WTC11 (cell line): ENCODE data around the gene ZNF750. TPM values are rescaled to one million over a fixed set of nuclear protein-coding genes. Genes with fewer than 3 reads are reported as not detected.

Experiments used
- ATAC-seq: fragments of 200-7000 bp; cut with Tn5 transposase; 2 replicates; pipeline ENCODE4 v1.10.0; 2021; ENCODE audit warnings: mild to moderate bottlenecking, moderate library complexity
- CTCF ChIA-PET: fragments of 300-600 bp; sonication (Branson Sonifier 250); formaldehyde crosslinking; loops from one replicate; lab custom pipeline; 2021; ENCODE audit warnings: antibody characterized with exemption; lab: Charles Lee
- POLR2A ChIA-PET: fragments of 350-600 bp; sonication (Branson Sonifier 250); formaldehyde crosslinking; loops from one replicate; lab custom pipeline; 2021; ENCODE audit warnings: antibody characterized with exemption; lab: Charles Lee
- DNase-seq: peaks from one replicate; pipeline ENCODE4 v3.0.0; 2021; ENCODE audit warnings: low spot score
- H3K27ac Mint-ChIP-seq: 2 replicates; pipeline ENCODE4 v1.8.0; 2021; ENCODE audit warnings: mixed read lengths
- H3K27me3 Mint-ChIP-seq: 2 replicates; pipeline ENCODE4 v1.8.0; 2021; ENCODE audit warnings: low read depth, mild to moderate bottlenecking, moderate library complexity, mixed read lengths
- H3K36me3 Mint-ChIP-seq: 2 replicates; pipeline ENCODE4 v1.8.0; 2021; ENCODE audit warnings: mixed read lengths
- H3K4me1 Mint-ChIP-seq: 2 replicates; pipeline ENCODE4 v1.8.0; 2022; ENCODE audit warnings: mixed read lengths
- H3K4me3 Mint-ChIP-seq: 2 replicates; pipeline ENCODE4 v1.8.0; 2021; ENCODE audit warnings: mild to moderate bottlenecking, moderate library complexity, mixed read lengths
- H3K9me3 Mint-ChIP-seq: 2 replicates; pipeline ENCODE4 v1.8.0; 2021; ENCODE audit warnings: mixed read lengths
- ATF1 ChIP-seq: sonication (generic); formaldehyde crosslinking; IDR thresholded peaks from 2 replicates; pipeline ENCODE4 v1.8.1; 2023; ENCODE audit warnings: mild to moderate bottlenecking, moderate library complexity, missing genetic modification reagents
- ESRRA ChIP-seq: sonication (generic); formaldehyde crosslinking; IDR thresholded peaks from 2 replicates; pipeline ENCODE4 v1.8.1; 2022; ENCODE audit warnings: mild to moderate bottlenecking, missing genetic modification reagents, borderline replicate concordance
- ETV6 ChIP-seq: sonication (generic); formaldehyde crosslinking; IDR thresholded peaks from 2 replicates; pipeline ENCODE4 v1.8.1; 2022; ENCODE audit warnings: mild to moderate bottlenecking, missing genetic modification reagents
- HMGA2 ChIP-seq: fragments of 250-450 bp; sonication (Bioruptor Pico); IDR thresholded peaks from 2 replicates; pipeline ENCODE4 v1.4.0; 2021; ENCODE audit warnings: mild to moderate bottlenecking, moderate library complexity
- JAZF1 ChIP-seq: fragments of 250-450 bp; sonication (Bioruptor Pico); IDR thresholded peaks from 2 replicates; pipeline ENCODE4 v1.9.0; 2021; ENCODE audit warnings: moderate library complexity, mild to moderate bottlenecking, inconsistent platforms
- JUN ChIP-seq: sonication (generic); formaldehyde crosslinking; IDR thresholded peaks from 2 replicates; pipeline ENCODE4 v1.8.0; 2023; ENCODE audit warnings: mild to moderate bottlenecking, missing genetic modification reagents
- KAT7 ChIP-seq: sonication (generic); formaldehyde crosslinking; IDR thresholded peaks from 2 replicates; pipeline ENCODE4 v1.8.1; 2023; ENCODE audit warnings: missing genetic modification reagents, mild to moderate bottlenecking, borderline replicate concordance
- NR2C2 ChIP-seq: sonication (generic); formaldehyde crosslinking; IDR thresholded peaks from 2 replicates; pipeline ENCODE4 v1.8.0; 2022; ENCODE audit warnings: mild to moderate bottlenecking, missing genetic modification reagents
- NR3C1 ChIP-seq: sonication (generic); formaldehyde crosslinking; conservative IDR thresholded peaks from 2 replicates; pipeline ENCODE4 v1.8.1; 2023; ENCODE audit warnings: low read depth, mild to moderate bottlenecking, missing genetic modification reagents
- SP1 ChIP-seq: sonication (generic); formaldehyde crosslinking; conservative IDR thresholded peaks from 2 replicates; pipeline ENCODE4 v1.8.1; 2022; ENCODE audit warnings: missing genetic modification reagents
- ZNF138 ChIP-seq: sonication (generic); formaldehyde crosslinking; conservative IDR thresholded peaks from 2 replicates; pipeline ENCODE4 v1.8.1; 2022; ENCODE audit warnings: mild to moderate bottlenecking, moderate library complexity, missing genetic modification reagents
- total RNA-seq: library from RNA; stranded (reverse); gene quantifications from 3 replicates; pipeline ENCODE4 v1.2.3, GENCODE V29; 2021
- TF ChIP-seq, protein P1 (sequence below): sonication (generic); formaldehyde crosslinking; IDR thresholded peaks from 2 replicates; pipeline ENCODE4 v1.8.1; 2023; ENCODE audit warnings: mild to moderate bottlenecking, missing genetic modification reagents, moderate library complexity
- TF ChIP-seq, protein P2 (sequence below): sonication (generic); formaldehyde crosslinking; IDR thresholded peaks from 2 replicates; pipeline ENCODE4 v1.8.1; 2023; ENCODE audit warnings: mild to moderate bottlenecking, missing genetic modification reagents, borderline replicate concordance
- TF ChIP-seq, protein P3 (sequence below): sonication (generic); formaldehyde crosslinking; IDR thresholded peaks from 2 replicates; pipeline ENCODE4 v1.8.1; 2023; ENCODE audit warnings: mild to moderate bottlenecking, missing genetic modification reagents
- TF ChIP-seq, protein P4 (sequence below): sonication (generic); formaldehyde crosslinking; conservative IDR thresholded peaks from 2 replicates; pipeline ENCODE4 v1.8.1; 2023; ENCODE audit warnings: mild to moderate bottlenecking, low read depth, missing genetic modification reagents, moderate library complexity

The ZNF750 gene
- total RNA-seq, 1 experiment from 2014 or later, result 0.04 TPM

DNA sequence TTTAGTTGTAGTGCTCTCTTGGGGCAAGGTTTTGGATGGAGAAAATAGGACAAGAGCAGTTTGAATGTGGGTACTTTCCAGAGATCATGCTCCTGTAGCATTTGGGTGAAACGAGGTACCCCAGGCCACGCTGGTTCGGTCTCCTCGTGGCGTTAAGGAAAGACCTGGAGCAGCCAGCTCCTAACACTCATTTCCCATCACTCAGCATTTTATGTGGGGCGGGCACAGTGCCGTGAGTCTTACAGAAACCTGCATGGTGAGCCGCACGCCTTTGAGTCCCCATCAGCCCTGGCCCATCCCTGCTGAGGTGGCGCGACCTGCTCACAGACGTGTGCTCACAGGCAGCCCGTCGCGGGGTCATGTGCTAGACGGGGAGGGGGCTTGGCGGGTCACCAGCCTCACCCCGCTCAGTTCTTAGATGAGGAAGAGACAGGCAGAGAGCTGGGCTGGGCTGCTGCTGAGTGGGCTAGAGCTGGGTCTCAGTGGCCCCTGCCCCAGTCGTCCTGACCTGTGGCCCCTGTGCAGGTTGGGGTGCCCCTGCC, 50.7 kb downstream of the ZNF750 start:
- Mint-ChIP-seq H3K4me1 (no peaks in the 10 kb centered on the region), H3K36me3 (peaks cover 23% of the 10 kb centered on the region), H3K27me3 (no peaks in the 10 kb centered on the region), H3K27ac (no peak overlapping the region)
- ChIA-PET CTCF (interaction anchor here (0.6 to 1.2 kb wide), 2 partner anchors 129 to 260 kb away, joined by 3 to 5 read pairs; no protein-coding TSS in a partner anchor), POLR2A (interaction anchor here (0.5 kb wide), 1 partner anchor 309 kb away, joined by 3 read pairs; no protein-coding TSS in a partner anchor)
- DNase-seq, result no peak
- no peak for ATAC-seq
- no peak for TF ChIP-seq JAZF1 (CRISPR knock-in tag)
- TF ChIP-seq, all 79 proteins: peak for 0
- Mint-ChIP-seq H3K9me3 (no peaks in the 10 kb centered on the region), H3K4me3 (no peak overlapping the region)

DNA sequence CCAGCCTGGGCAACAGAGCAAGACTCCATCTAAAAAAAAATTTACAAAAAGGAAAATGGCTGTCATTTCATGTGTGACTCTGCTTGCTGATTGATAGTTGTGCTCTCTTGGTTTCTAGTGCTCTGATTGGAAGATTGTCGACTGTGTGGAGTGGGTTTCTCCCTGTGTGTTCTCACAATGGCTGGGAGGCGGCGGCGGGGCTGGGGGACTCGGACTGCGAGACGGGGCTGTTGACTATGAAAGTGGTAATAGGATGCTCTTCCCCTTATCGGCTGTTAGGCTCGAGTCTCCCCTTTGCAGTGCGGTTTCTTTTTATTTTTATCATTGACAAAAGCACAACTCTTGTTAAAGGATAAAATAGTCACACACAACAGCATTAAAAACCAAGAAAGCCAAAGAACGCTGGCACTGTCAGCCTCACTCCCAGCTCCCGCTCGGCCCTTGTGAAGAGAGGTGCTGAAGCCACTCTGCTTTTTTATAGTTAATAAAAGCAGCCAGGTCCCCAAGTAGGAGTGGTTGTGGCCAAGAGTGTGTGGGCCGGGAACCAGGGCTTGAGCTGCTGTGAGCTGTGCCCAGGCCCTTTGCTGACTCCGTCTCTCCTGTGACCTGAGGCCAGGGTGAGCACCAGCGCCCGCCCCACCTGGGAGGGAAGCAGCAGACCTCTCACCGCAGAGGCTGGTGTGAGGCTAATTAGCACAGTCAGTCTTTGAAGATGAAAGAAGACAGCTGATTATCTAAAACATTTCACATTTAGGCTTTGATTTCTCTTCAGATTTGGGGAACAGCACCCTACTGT, 51.4 kb downstream of the ZNF750 start:
- Mint-ChIP-seq H3K27ac (peak overlapping the region; percentile 25; the same call in 1 of the 2 replicates), H3K4me1 (no peaks in the 10 kb centered on the region), H3K27me3 (no peaks in the 10 kb centered on the region), H3K36me3 (peaks cover 27% of the 10 kb centered on the region), H3K4me3 (no peak overlapping the region), H3K9me3 (no peaks in the 10 kb centered on the region)
- ATAC-seq (no peak), DNase-seq (no peak)
- POLR2A ChIA-PET, result interaction anchor here (0.5 kb wide), 2 partner anchors 283 to 308 kb away, joined by 3 read pairs; no protein-coding TSS in a partner anchor
- no peak for TF ChIP-seq ZNF138 (CRISPR knock-in tag)
- TF ChIP-seq ATF1 (CRISPR knock-in tag), result no peak
- TF ChIP-seq, protein P1, sequence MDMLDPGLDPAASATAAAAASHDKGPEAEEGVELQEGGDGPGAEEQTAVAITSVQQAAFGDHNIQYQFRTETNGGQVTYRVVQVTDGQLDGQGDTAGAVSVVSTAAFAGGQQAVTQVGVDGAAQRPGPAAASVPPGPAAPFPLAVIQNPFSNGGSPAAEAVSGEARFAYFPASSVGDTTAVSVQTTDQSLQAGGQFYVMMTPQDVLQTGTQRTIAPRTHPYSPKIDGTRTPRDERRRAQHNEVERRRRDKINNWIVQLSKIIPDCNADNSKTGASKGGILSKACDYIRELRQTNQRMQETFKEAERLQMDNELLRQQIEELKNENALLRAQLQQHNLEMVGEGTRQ (CRISPR knock-in tag), result no peak
- TF ChIP-seq HMGA2 (CRISPR knock-in tag), result no peak
- no peak for TF ChIP-seq SP1 (CRISPR knock-in tag)
- TF ChIP-seq ETV6 (CRISPR knock-in tag), result no peak
- TF ChIP-seq NR3C1 (CRISPR knock-in tag), result no peak
- TF ChIP-seq, protein P2, sequence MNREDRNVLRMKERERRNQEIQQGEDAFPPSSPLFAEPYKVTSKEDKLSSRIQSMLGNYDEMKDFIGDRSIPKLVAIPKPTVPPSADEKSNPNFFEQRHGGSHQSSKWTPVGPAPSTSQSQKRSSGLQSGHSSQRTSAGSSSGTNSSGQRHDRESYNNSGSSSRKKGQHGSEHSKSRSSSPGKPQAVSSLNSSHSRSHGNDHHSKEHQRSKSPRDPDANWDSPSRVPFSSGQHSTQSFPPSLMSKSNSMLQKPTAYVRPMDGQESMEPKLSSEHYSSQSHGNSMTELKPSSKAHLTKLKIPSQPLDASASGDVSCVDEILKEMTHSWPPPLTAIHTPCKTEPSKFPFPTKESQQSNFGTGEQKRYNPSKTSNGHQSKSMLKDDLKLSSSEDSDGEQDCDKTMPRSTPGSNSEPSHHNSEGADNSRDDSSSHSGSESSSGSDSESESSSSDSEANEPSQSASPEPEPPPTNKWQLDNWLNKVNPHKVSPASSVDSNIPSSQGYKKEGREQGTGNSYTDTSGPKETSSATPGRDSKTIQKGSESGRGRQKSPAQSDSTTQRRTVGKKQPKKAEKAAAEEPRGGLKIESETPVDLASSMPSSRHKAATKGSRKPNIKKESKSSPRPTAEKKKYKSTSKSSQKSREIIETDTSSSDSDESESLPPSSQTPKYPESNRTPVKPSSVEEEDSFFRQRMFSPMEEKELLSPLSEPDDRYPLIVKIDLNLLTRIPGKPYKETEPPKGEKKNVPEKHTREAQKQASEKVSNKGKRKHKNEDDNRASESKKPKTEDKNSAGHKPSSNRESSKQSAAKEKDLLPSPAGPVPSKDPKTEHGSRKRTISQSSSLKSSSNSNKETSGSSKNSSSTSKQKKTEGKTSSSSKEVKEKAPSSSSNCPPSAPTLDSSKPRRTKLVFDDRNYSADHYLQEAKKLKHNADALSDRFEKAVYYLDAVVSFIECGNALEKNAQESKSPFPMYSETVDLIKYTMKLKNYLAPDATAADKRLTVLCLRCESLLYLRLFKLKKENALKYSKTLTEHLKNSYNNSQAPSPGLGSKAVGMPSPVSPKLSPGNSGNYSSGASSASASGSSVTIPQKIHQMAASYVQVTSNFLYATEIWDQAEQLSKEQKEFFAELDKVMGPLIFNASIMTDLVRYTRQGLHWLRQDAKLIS, result no peak
- no peak for TF ChIP-seq KAT7
- TF ChIP-seq, protein P3, sequence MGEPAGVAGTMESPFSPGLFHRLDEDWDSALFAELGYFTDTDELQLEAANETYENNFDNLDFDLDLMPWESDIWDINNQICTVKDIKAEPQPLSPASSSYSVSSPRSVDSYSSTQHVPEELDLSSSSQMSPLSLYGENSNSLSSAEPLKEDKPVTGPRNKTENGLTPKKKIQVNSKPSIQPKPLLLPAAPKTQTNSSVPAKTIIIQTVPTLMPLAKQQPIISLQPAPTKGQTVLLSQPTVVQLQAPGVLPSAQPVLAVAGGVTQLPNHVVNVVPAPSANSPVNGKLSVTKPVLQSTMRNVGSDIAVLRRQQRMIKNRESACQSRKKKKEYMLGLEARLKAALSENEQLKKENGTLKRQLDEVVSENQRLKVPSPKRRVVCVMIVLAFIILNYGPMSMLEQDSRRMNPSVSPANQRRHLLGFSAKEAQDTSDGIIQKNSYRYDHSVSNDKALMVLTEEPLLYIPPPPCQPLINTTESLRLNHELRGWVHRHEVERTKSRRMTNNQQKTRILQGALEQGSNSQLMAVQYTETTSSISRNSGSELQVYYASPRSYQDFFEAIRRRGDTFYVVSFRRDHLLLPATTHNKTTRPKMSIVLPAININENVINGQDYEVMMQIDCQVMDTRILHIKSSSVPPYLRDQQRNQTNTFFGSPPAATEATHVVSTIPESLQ (CRISPR knock-in tag), result no peak
- TF ChIP-seq, protein P4, sequence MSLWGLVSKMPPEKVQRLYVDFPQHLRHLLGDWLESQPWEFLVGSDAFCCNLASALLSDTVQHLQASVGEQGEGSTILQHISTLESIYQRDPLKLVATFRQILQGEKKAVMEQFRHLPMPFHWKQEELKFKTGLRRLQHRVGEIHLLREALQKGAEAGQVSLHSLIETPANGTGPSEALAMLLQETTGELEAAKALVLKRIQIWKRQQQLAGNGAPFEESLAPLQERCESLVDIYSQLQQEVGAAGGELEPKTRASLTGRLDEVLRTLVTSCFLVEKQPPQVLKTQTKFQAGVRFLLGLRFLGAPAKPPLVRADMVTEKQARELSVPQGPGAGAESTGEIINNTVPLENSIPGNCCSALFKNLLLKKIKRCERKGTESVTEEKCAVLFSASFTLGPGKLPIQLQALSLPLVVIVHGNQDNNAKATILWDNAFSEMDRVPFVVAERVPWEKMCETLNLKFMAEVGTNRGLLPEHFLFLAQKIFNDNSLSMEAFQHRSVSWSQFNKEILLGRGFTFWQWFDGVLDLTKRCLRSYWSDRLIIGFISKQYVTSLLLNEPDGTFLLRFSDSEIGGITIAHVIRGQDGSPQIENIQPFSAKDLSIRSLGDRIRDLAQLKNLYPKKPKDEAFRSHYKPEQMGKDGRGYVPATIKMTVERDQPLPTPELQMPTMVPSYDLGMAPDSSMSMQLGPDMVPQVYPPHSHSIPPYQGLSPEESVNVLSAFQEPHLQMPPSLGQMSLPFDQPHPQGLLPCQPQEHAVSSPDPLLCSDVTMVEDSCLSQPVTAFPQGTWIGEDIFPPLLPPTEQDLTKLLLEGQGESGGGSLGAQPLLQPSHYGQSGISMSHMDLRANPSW, result no peak
- TF ChIP-seq ESRRA (CRISPR knock-in tag), result no peak
- TF ChIP-seq NR2C2 (CRISPR knock-in tag), result no peak
- no peak for TF ChIP-seq JUN (CRISPR knock-in tag)
- CTCF ChIA-PET, result interaction anchor here (1.2 kb wide), 1 partner anchor 129 kb away, joined by 3 read pairs; no protein-coding TSS in a partner anchor
